GM12872 (cell line): ENCODE data around the gene GUCY1A2.

Experiments used
- TF ChIP-seq, protein P1 (sequence below): IDR thresholded peaks from 3 replicates; pipeline ENCODE4 v1.5.1; 2011; ENCODE audit warnings: low read depth, mild to moderate bottlenecking, low read length, moderate library complexity; ENCODE audit not compliant: insufficient read depth

The GUCY1A2 gene

GRCh38 chr11:106840146-106840545 lies 178.1 kb downstream of the GUCY1A2 start:
- TF ChIP-seq, protein P1, sequence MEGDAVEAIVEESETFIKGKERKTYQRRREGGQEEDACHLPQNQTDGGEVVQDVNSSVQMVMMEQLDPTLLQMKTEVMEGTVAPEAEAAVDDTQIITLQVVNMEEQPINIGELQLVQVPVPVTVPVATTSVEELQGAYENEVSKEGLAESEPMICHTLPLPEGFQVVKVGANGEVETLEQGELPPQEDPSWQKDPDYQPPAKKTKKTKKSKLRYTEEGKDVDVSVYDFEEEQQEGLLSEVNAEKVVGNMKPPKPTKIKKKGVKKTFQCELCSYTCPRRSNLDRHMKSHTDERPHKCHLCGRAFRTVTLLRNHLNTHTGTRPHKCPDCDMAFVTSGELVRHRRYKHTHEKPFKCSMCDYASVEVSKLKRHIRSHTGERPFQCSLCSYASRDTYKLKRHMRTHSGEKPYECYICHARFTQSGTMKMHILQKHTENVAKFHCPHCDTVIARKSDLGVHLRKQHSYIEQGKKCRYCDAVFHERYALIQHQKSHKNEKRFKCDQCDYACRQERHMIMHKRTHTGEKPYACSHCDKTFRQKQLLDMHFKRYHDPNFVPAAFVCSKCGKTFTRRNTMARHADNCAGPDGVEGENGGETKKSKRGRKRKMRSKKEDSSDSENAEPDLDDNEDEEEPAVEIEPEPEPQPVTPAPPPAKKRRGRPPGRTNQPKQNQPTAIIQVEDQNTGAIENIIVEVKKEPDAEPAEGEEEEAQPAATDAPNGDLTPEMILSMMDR = no peak

DNA sequence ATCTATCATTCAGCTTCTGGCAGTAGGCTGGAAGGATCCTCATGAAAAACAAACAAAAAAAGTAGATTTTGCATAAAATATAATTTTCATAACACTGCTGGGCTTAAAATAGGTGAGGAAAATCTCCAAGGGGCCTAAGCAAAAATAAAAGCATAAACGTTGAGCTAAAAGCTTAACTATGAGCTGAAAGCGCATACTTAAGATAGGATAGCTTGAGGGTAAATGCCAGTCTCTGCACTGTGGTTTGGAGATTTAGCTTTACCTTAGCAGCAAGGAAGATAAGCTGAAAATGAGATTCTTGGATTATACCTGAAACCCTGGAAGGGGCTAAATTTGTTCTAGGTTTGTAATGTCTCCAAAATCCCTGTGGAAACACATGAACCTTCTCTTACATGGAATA lies 183.7 kb downstream of the GUCY1A2 start:
- TF ChIP-seq, protein P1 = no peak

DNA sequence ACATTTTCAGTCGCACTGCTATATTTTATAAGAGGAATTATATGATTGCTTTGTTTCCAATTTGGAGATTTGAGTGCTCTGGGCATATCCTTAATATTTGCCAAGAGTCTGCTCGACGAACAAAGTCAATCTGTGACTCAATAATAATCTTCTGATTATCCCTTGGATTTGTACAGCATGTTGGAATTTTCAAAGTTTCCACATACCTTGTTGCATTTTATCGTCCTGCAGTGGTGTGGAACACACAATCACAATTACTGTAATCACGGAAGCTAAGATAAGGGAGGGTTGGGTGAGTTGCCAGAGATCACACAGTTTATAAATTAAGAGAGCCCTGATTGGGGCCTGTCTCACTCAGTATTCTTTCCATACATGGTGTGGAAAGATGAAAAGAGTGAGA lies 189.3 kb downstream of the GUCY1A2 start:
- TF ChIP-seq, protein P1 = no peak

- TF ChIP-seq, protein P1 = no peak
Observed at GRCh38 chr11:106828576-106828975, 189.7 kb downstream of the GUCY1A2 start.

DNA sequence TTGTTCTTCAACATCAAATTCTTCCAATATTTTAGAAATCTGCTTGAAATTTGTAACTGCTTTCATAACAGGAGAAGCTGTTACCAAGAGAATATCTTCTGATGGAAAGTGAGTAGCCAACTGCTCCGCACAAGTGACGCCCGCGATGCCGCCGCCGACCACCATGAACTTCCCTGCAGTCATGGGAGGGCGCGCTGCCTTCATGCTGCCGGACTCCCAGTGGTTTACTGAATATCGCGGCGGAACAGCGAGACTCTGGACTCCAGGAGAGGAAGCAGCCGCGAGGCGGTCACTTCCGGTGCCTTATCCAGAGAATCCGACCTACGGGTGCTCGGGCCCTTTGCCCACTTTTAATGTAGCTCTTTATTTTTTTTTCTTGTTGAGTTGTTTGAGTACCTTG lies 190.6 kb downstream of the GUCY1A2 start:
- TF ChIP-seq, protein P1 = no peak

DNA sequence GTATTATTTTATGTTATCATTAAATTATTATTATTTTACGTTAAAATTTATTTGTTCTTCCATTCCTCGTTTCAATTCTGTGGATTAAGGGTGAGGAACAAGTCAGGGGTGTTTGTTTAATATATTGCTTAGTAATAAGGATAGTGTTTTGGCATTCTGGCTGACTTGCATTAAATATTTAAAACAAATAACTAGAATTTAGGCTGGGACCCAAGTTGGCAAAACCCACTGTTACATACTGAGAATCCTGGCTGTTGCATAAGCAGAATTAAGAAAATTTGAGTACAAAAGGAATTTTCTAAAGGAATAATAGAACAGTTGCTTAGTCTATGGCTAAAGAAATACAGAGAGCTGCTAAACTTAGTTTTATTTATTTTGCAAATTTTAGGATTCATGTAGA lies 196.4 kb downstream of the GUCY1A2 start:
- TF ChIP-seq, protein P1 = no peak

GRCh38 chr11:106821291-106821690 lies 197.0 kb downstream of the GUCY1A2 start:
- TF ChIP-seq, protein P1 = no peak

DNA sequence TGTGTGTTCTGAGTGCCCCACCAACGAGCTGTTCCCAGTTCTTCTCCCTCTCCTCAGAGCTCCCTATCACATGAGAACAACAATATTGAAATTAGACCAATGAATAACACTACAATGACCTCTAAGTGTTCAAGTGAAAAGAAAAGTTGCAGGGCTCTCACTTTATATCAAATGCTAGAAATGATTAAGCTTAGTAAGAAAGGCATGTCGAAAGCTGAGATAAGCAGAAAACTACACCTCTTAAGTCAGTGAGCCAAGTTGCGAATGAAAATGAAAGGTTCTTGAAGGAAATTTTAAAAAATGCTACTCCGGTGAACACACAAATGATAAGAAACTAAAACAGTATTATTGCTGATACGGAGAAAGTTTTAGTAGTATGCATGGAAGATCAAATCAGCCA lies 199.8 kb downstream of the GUCY1A2 start:
- TF ChIP-seq, protein P1 = no peak
